Fibroblast of lung (primary cell): ENCODE data around the gene ELOF1. TPM values are rescaled to one million over a fixed set of nuclear protein-coding genes. Genes with fewer than 3 reads are reported as not detected.
"Not testable (repeated sequence)": the region's sequence is repeated elsewhere in the genome, so short reads cannot be mapped to it uniquely, and the experiment has no call there.

Experiments used
- DNase-seq, 2 donors: peaks; one replicate each; pipeline versions ENCODE4 v3.0.0 to v3.0.0-alpha.2; 2010; ENCODE audit warnings: low read depth in 2 of 2
- H2AFZ ChIP-seq: 2 replicates; pipeline ENCODE4 v1.5.1; 2012; ENCODE audit warnings: low read length, control low read depth, inconsistent platforms
- H3K27ac ChIP-seq: 2 replicates; pipeline ENCODE4 v1.5.1; 2011; ENCODE audit warnings: low read length, control low read depth; ENCODE audit not compliant: insufficient read depth
- H3K27me3 ChIP-seq: 2 replicates; pipeline ENCODE4 v1.5.1; 2011; ENCODE audit warnings: mild to moderate bottlenecking, low read length; ENCODE audit not compliant: control insufficient read depth, insufficient read depth
- H3K36me3 ChIP-seq: 2 replicates; pipeline ENCODE4 v1.5.1; 2011; ENCODE audit warnings: low read length; ENCODE audit not compliant: control insufficient read depth, insufficient read depth
- H3K4me1 ChIP-seq: 2 replicates; pipeline ENCODE4 v1.5.1; 2011; ENCODE audit warnings: low read length; ENCODE audit not compliant: control insufficient read depth, insufficient read depth; ENCODE audit errors: extremely low read depth
- H3K4me2 ChIP-seq: 2 replicates; pipeline ENCODE4 v1.5.1; 2011; ENCODE audit warnings: low read length, control low read depth; ENCODE audit not compliant: insufficient read depth; ENCODE audit errors: extremely low read depth
- H3K4me3 ChIP-seq, 4 experiments: fragments of 200-600 bp in 1 of 4; sonication (generic) in 1 of 4; replicated peaks in 1 of 4; 2 replicates each; pipeline ENCODE4 v1.5.1; 2011 to 2016; ENCODE audit warnings: low read length in 4 of 4, low read depth in 3 of 4, mild to moderate bottlenecking in 3 of 4, control low read depth in 2 of 4, inconsistent platforms in 1 of 4, mixed read lengths in 1 of 4; ENCODE audit not compliant: insufficient read depth in 1 of 4; ENCODE audit errors: control extremely low read depth in 1 of 4
- H3K79me2 ChIP-seq: 2 replicates; pipeline ENCODE4 v1.5.1; 2012; ENCODE audit warnings: mild to moderate bottlenecking, low read length, inconsistent platforms; ENCODE audit not compliant: control insufficient read depth, insufficient read depth
- H3K9ac ChIP-seq: 2 replicates; pipeline ENCODE4 v1.5.1; 2011; ENCODE audit warnings: mild to moderate bottlenecking, low read length, control low read depth; ENCODE audit not compliant: insufficient read depth
- H3K9me3 ChIP-seq: 2 replicates; pipeline ENCODE4 v1.5.1; 2012; ENCODE audit warnings: low read depth, low read length; ENCODE audit not compliant: control insufficient read depth, insufficient read depth
- H4K20me1 ChIP-seq: 2 replicates; pipeline ENCODE4 v1.5.1; 2011; ENCODE audit warnings: low read length; ENCODE audit not compliant: control insufficient read depth, insufficient read depth; ENCODE audit errors: extremely low read depth
- CTCF ChIP-seq, 2 donors: IDR thresholded peaks in 1 of 2; conservative IDR thresholded peaks in 1 of 2; 1 replicate in 1 of 2; 2 replicates in 1 of 2; pipeline ENCODE4 v1.5.1; 2011 to 2012; ENCODE audit warnings: low read length in 2 of 2, control low read depth in 1 of 2, inconsistent platforms in 1 of 2, low read depth in 1 of 2, mild to moderate bottlenecking in 1 of 2
- EZH2 ChIP-seq: IDR thresholded peaks from 2 replicates; pipeline ENCODE4 v1.5.1; 2012; ENCODE audit warnings: low read length, control low read depth, mild to moderate bottlenecking; ENCODE audit errors: missing control alignments
- polyA plus RNA-seq, 2 donors: library from polyadenylated mRNA; depleted of rRNA in 1 of 2; stranded (reverse) in 1 of 2; unstranded in 1 of 2; fragments of >200 nt; gene quantifications; 2 replicates each; pipeline ENCODE4 v1.2.1, GENCODE V29; 2011 to 2012; ENCODE audit warnings: missing spikeins in 1 of 2
- total RNA-seq: library from RNA; depleted of rRNA; stranded (reverse); fragments of >200 nt; gene quantifications from 2 replicates; pipeline ENCODE4 v1.2.1, GENCODE V29; 2014

ELOF1 gene
- total and polyA plus RNA-seq, 2 donors (not counting 1 experiment from before 2014, with no cell fraction given): 29.6 to 52.2 TPM

DNA sequence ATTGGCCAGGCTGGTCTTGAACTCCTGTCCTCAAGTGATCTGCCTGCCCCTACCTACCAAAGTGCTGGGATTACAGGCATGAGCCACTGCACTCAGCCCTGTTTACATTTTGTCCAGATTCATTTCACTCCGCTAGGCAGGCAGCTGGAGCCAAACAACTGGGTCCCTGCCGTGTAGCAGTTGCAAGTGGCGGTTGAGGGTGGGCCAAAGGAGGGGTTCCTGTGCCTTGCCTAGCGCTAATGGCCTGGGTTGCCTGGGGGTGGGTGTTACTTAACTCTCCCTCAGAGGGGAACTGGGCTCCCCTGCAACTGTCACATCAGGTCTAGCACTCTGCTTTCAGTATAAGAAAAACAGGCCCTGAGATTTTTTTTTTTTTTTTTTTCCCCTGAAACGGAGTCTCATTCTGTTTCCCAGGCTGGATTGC is 11.0 kb upstream of the ELOF1 start:
- Histone ChIP-seq H3K4me3 (no peak overlapping the region), H3K4me2 (no peak overlapping the region), H3K4me1 (no peaks in the 10 kb centered on the region), H3K9ac (no peak overlapping the region), H3K27ac (no peak overlapping the region), H2AFZ (no peak overlapping the region), H3K9me3 (no peaks in the 10 kb centered on the region), H3K36me3 (no peaks in the 10 kb centered on the region), H4K20me1 (no peaks in the 10 kb centered on the region), H3K27me3 (no peaks in the 10 kb centered on the region), H3K79me2 (no peaks in the 10 kb centered on the region)
- TF ChIP-seq CTCF (conservative IDR thresholded peaks at IDR 0.05 in 1 of 2, IDR thresholded peaks at IDR 0.05 in 1 of 2; ENCODE audit: low read depth in 1 of 2, low read length in 2 of 2) (no peak), EZH2 (no peak)
- DNase-seq: no peak

DNA sequence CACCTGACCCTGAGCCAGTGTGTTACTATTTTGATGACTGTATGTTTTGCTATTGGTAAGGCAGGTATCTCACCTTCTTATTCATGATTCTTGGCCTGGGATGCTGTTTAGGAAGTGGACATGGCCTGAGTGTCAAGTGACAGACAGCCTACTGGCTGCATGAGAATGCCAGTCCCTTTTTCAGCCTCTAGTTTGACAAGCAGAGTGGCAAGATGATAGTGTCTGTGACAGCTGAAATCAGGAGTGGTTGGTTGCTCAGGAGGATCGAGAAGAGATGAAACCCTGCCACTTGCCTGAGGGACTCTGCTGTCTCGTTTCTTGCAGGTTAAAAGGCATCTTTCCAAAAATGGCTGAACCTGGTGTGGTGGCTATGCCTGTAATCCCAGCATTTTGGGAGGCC is 7.1 kb upstream of the ELOF1 start:
- no peak for DNase-seq
- H3K4me1 ChIP-seq: no peaks in the 10 kb centered on the region
- H3K4me3 ChIP-seq: no peak overlapping the region

DNA sequence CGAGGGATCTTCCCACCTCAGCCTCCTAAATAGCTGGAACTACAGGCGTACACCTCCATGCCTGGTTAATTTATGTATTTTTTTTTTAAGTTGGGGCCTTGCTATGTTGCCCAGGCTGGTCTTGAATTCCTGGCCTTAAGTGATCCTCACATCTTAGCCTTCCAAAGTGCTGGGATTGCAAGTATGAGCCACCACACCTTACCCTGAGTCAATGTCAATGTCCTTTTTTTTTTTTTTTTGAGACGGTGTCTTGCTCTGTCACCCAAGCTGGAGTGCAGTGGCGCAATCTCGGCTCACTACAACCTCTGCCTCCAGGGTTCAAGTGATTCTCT is 6.6 kb upstream of the ELOF1 start:
- H2AFZ ChIP-seq, H3K4me3 ChIP-seq, H3K27me3 ChIP-seq, H3K79me2 ChIP-seq, DNase-seq, H3K4me2 ChIP-seq, H3K9me3 ChIP-seq, H3K36me3 ChIP-seq, H4K20me1 ChIP-seq, H3K4me1 ChIP-seq, H3K9ac ChIP-seq, H3K27ac ChIP-seq: not testable (repeated sequence)

More for the DNA sequence above, 7.1 kb upstream of the ELOF1 start:
- Histone ChIP-seq H3K9me3 (no peaks in the 10 kb centered on the region), H4K20me1 (no peaks in the 10 kb centered on the region), H3K4me2 (no peak overlapping the region), H2AFZ (no peak overlapping the region), H3K36me3 (no peaks in the 10 kb centered on the region), H3K79me2 (no peaks in the 10 kb centered on the region), H3K27ac (no peak overlapping the region), H3K27me3 (no peaks in the 10 kb centered on the region), H3K9ac (no peak overlapping the region)
- TF ChIP-seq CTCF (conservative IDR thresholded peaks at IDR 0.05 in 1 of 2, IDR thresholded peaks at IDR 0.05 in 1 of 2; ENCODE audit: low read depth in 1 of 2, low read length in 2 of 2) (no peak), EZH2 (no peak)

- not testable (repeated sequence) for H2AFZ ChIP-seq, DNase-seq, H4K20me1 ChIP-seq, H3K4me2 ChIP-seq, H3K79me2 ChIP-seq, H3K9me3 ChIP-seq, H3K9ac ChIP-seq, H3K27ac ChIP-seq, H3K4me3 ChIP-seq, H3K4me1 ChIP-seq, H3K27me3 ChIP-seq, H3K36me3 ChIP-seq
Observed at GRCh38 chr19:11564082-11564807, 5.2 kb upstream of the ELOF1 start.
